ENCODE data around the gene MARCO. TPM values are rescaled to one million over a fixed set of nuclear protein-coding genes. Genes with fewer than 3 reads are reported as not detected.

The MARCO gene, protein sequence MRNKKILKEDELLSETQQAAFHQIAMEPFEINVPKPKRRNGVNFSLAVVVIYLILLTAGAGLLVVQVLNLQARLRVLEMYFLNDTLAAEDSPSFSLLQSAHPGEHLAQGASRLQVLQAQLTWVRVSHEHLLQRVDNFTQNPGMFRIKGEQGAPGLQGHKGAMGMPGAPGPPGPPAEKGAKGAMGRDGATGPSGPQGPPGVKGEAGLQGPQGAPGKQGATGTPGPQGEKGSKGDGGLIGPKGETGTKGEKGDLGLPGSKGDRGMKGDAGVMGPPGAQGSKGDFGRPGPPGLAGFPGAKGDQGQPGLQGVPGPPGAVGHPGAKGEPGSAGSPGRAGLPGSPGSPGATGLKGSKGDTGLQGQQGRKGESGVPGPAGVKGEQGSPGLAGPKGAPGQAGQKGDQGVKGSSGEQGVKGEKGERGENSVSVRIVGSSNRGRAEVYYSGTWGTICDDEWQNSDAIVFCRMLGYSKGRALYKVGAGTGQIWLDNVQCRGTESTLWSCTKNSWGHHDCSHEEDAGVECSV
- total RNA-seq (100 to 1,000 TPM in 2 of 9 donors, 10 to 100 TPM in 5, 1 to 10 TPM in 1, under 1 TPM in 1; 0.44 to 149 (median 38.5) TPM), polyA plus RNA-seq (10 to 100 TPM in 2 of 3 donors, 1 to 10 TPM in 1; 8.7 to 19.1 (median 14.5) TPM)
- long read RNA-seq, donor 1, result 0 reads
- long read RNA-seq, donor 2, partial matches to known transcripts, result 0 of 2 reads
- long read RNA-seq, donor 2, other reads (novel, unspliced or antisense), result 0 of 2 reads
- long read RNA-seq, donor 3, result 0 reads
- long read RNA-seq, donor 4, transcript MARCO-201 (17 exons, 1,838 nt), result major isoform, 61 of 91 reads
- long read RNA-seq, donor 4, partial matches to known transcripts, result 25 of 91 reads
- long read RNA-seq, donor 4, other reads (novel, unspliced or antisense), result 2 of 91 reads
- long read RNA-seq, donor 5, transcript MARCO-201 (17 exons, 1,838 nt), result major isoform, 92 of 102 reads
- long read RNA-seq, donor 5, partial matches to known transcripts, result 4 of 102 reads
- long read RNA-seq, donor 5, other reads (novel, unspliced or antisense), result 2 of 102 reads
- long read RNA-seq, donor 6, transcript MARCO-201 (17 exons, 1,838 nt), result major isoform, 9 of 13 reads
- long read RNA-seq, donor 6, partial matches to known transcripts, result 2 of 13 reads
- long read RNA-seq, donor 6, other reads (novel, unspliced or antisense), result 1 of 13 reads
- long read RNA-seq, donor 7, result 0 reads
- long read RNA-seq, donor 8, partial matches to known transcripts, result 0 of 2 reads
- long read RNA-seq, donor 8, other reads (novel, unspliced or antisense), result 0 of 2 reads
- long read RNA-seq, donor 9, partial matches to known transcripts, result 0 of 1 reads
- long read RNA-seq, donor 9, other reads (novel, unspliced or antisense), result 0 of 1 reads
- long read RNA-seq, donor 10, result 0 reads

DNA sequence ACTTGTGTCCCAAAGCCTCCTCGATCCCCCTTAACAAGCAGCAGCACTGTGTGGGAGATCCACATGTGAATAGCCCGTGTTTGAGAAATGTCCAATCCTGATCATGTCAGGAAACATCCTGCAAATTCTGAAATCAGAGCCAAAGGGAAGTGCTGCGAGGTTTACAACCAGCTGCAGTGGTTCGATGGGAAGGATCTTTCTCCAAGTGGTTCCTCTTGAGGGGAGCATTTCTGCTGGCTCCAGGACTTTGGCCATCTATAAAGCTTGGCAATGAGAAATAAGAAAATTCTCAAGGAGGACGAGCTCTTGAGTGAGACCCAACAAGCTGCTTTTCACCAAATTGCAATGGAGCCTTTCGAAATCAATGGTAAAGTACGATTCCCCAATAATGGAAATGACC, at the start of gene MARCO:
TSS of gene MARCO (plus strand) at position 164 of the 400 bp plus-strand sequence. CDS start at position 271, 107 bp downstream.
- no peak within 1 kb of the TSS for H3K4me3 ChIP-seq
- no peak within 1 kb of the TSS for H3K27ac ChIP-seq
- H3K27me3 ChIP-seq, result no peaks in the 10 kb centered on the region
- no peaks in the 10 kb centered on the region for H3K4me1 ChIP-seq (replicated peaks in 1 of 2)
- no peaks in the 10 kb centered on the region for H3K9me3 ChIP-seq (replicated peaks in 1 of 3)
- intact Hi-C loops (cut with DNase I), result no loop called here
- H3K36me3 ChIP-seq (replicated peaks in 1 of 2), result no peaks in the 10 kb centered on the region
- 61 to 67% (median 66%) methylated on average over 7 of the region's 7 CpGs for WGBS, 4 donors
- TF ChIP-seq POLR2A (IDR thresholded peaks at IDR 0.05), result no peak
- TF ChIP-seq, protein P1, sequence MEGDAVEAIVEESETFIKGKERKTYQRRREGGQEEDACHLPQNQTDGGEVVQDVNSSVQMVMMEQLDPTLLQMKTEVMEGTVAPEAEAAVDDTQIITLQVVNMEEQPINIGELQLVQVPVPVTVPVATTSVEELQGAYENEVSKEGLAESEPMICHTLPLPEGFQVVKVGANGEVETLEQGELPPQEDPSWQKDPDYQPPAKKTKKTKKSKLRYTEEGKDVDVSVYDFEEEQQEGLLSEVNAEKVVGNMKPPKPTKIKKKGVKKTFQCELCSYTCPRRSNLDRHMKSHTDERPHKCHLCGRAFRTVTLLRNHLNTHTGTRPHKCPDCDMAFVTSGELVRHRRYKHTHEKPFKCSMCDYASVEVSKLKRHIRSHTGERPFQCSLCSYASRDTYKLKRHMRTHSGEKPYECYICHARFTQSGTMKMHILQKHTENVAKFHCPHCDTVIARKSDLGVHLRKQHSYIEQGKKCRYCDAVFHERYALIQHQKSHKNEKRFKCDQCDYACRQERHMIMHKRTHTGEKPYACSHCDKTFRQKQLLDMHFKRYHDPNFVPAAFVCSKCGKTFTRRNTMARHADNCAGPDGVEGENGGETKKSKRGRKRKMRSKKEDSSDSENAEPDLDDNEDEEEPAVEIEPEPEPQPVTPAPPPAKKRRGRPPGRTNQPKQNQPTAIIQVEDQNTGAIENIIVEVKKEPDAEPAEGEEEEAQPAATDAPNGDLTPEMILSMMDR (IDR thresholded peaks at IDR 0.05), result no peak
- DNase-seq, result peak in 1 of 7 donors; percentile 7

DNA sequence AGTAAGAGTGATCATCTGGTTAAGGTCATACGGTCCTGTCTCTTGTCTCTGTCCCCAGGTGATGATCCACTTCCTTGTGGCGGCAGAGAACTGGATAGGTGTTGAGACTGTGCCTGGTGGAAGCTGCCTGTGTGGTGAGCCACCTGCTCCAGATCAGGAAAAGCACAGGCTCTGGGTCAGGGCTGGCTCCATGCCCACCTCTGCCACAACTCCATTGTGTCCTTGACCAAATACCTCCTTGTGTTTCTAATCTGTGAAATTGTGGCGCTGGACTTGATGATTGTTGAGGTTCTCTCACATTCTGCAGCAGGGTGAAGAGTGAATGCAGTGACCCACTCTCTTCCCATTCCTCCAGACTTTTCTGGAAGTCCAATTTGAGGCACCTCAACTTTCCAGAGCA, 48.9 kb upstream of the MARCO start:
- WGBS, 4 donors, result 79 to 88% (median 85%) methylated on average over 3 of the region's 3 CpGs
- H3K9me3 ChIP-seq (replicated peaks in 1 of 3), result peaks cover 0 to 14% (median 11%) of the 10 kb centered on the region in 3 donors
- TF ChIP-seq POLR2A (IDR thresholded peaks at IDR 0.05), result no peak
- TF ChIP-seq, protein P1 (IDR thresholded peaks at IDR 0.05), result no peak
- no peaks in the 10 kb centered on the region for H3K27me3 ChIP-seq
- H3K36me3 ChIP-seq (replicated peaks in 1 of 2), result no peaks in the 10 kb centered on the region
- intact Hi-C loops (cut with DNase I), result no loop called here
- no peak for DNase-seq
- no peaks in the 10 kb centered on the region for H3K4me1 ChIP-seq (replicated peaks in 1 of 2)
- no peak overlapping the region for H3K4me3 ChIP-seq
- H3K27ac ChIP-seq, result no peak overlapping the region

DNA sequence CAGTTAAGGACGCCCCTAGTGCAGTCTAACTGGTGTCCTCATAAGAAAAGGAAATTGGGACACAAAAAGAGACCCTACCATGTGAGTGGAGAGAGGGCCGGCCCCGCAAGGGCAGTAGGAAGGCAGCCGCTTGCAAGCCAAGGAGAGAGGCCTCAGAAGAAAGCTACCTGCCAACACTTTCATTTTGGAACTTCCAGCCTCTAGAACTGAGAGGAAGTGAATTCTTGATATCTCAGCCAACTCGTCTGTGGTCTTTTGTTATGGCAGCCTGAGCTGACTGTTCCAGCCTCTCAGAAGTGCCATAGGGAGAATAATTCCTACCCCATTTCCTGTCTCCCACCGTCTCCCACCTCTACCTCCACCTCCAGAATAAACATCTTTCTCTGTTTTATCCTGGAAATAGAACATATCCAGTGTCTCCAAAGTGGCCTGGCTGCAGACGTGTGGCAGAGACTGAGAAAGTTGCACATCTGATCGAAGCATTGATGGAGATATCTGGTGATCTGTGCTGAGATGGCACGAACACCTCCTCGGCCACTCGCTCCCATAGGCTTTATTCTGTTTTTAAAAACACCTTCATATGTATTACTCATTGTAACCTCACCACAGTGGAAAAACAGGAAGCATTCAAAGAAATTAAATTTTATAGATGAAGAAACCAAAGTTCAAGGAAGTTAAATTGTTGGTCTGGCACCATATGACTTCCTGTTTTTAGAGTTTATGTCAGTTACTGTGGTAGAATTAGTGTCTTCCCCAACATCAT, 39.5 kb upstream of the MARCO start:
- Histone ChIP-seq H3K9me3 (replicated peaks in 1 of 3) (no peaks in the 10 kb centered on the region), H3K36me3 (replicated peaks in 1 of 2) (no peaks in the 10 kb centered on the region), H3K4me3 (no peak overlapping the region), H3K27ac (no peak overlapping the region), H3K4me1 (replicated peaks in 1 of 2) (no peaks in the 10 kb centered on the region), H3K27me3 (no peaks in the 10 kb centered on the region)
- DNase-seq, result no peak
- intact Hi-C loops (cut with DNase I), result no loop called here
- TF ChIP-seq POLR2A (IDR thresholded peaks at IDR 0.05), result no peak
- TF ChIP-seq, protein P1 (IDR thresholded peaks at IDR 0.05), result no peak
- 59 to 70% (median 64%) methylated on average over 8 to 11 of the region's 11 CpGs for WGBS, 4 donors
